ENCODE data around the gene HSP90AA1. TPM values are rescaled to one million over a fixed set of nuclear protein-coding genes. Genes with fewer than 3 reads are reported as not detected.
"Not testable (repeated sequence)": the region's sequence is repeated elsewhere in the genome, so short reads cannot be mapped to it uniquely, and the experiment has no call there.

Gene HSP90AA1
- total RNA-seq, 2 experiments from 2014 or later: 1,107 to 1,148 TPM

DNA sequence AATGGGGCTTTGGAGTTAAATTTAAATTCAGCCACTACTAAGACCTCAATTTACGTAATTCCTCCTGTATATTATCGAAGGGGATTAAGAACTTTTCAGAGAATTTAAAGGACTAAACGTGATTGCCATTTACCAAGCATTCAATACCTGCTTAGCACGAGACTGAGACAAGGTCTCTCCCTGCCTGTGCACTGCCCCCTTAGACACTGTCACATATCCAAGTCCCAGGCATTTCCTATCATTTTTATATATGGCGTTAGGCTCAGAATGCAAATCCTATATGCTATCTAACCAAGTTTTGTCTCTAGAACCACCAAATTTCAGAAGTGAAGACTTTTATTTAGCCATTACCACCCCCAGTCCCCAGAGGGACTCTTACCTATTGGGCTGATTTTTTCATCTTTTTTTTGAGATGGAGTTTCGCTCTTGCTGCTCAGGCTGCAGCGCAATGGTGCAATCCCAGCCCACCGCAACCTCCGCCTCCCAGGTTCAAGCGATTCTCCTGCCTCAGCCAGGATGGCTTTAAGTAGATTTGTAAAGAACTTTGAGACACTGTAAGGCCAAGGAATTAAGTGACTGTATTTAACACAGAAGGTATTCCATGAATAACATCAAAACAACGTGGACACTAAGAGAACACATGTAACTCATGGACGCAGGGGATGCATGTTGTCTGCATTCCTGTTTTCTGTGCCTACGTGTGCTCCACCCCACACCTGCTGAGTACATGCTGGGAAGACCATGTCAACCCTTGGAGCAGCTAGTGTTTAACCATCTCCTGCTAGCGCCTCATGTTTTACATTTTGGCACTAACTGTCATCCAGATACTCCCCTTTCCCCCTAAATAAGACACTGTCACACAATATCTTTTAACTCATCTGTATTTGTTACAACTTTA lies 6.4 kb downstream of the HSP90AA1 start:
- Mint-ChIP-seq H3K9me3 (no peaks in the 10 kb centered on the region), H3K36me3 (peaks cover 75% of the 10 kb centered on the region), H3K27ac (peak overlapping the region; percentile 1), H3K27me3 (no peaks in the 10 kb centered on the region), H3K4me3 (no peak overlapping the region), H3K4me1 (ENCODE audit: low read depth) (peaks cover 51% of the 10 kb centered on the region)
- intact Hi-C loops (cut with micrococcal nuclease): loop anchor here (10.0 kb wide), 2 partner anchors 1254 to 1706 kb away; partner anchors contain the start of genes EIF5 and WDR25
- ChIA-PET POLR2A (no interaction called here), CTCF (no interaction called here)
- DNase-seq: no peak

DNA sequence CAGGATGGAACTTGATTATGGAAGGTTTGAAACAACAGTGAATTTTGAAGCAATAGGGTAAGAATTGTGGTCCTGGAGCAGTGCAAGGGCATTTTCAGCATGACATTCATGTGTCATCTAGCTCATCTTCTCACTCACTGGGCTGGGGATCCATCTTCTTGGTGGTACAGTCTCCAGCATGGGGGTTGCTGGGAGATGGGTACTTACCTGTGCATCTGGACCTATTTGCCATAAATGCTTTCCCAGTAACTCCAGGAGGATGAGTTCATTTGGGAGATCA lies 7.2 kb downstream of the HSP90AA1 start:
- Mint-ChIP-seq H3K4me1 (ENCODE audit: low read depth) (peaks cover 47% of the 10 kb centered on the region), H3K4me3 (no peak overlapping the region), H3K27me3 (no peaks in the 10 kb centered on the region), H3K27ac (peak overlapping the region; percentile 1), H3K36me3 (peaks cover 67% of the 10 kb centered on the region), H3K9me3 (no peaks in the 10 kb centered on the region)
- no peak for DNase-seq
- CTCF ChIA-PET: interaction anchor here (0.8 kb wide), 1 partner anchor 17 kb away, joined by 4 read pairs; no protein-coding TSS in a partner anchor
- POLR2A ChIA-PET: no interaction called here
- intact Hi-C loops (cut with micrococcal nuclease): no loop called here

DNA sequence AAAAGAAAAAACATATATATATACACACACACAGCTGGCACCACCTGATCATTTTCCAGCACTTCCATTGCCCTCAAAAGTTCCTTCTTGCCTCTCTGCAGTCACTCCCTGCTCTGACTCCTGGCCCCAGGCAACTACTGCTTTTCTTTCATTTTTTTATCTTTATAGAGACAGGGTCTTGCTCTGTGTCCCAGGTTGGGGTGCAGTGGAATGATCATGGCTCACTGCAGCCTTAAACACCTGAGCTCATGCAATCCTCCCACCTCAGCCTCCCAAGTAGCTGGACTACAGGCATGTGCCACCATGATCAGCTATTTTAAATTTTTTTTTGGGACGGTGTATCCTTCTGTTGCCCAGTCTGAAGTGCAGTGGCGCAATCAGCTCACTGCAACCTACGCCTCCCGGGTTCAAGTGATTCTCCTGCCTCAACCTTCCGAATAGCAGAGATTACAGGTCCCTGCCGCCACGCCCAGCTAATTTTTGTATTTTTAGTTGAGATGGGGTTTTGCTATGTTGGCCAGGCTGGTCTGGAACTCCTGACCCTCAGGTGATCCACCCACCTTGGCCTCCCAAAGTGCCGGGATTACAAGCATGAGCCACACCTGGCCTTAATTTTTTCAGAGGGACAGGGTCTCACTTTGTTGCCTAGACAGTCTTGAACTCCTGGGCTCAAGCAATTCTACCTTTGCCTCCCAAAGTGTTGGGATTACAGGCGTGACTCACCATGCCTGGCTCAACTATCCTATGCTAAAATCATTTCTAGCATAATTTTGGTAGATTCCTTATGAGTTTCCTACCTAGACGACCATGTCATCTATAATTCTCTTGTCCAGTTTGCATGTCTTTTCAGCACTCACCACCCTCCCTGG lies 7.8 kb downstream of the HSP90AA1 start:
- Mint-ChIP-seq H3K27me3 (no peaks in the 10 kb centered on the region), H3K27ac (peak overlapping the region; percentile 57), H3K9me3 (no peaks in the 10 kb centered on the region), H3K36me3 (peaks cover 67% of the 10 kb centered on the region), H3K4me1 (ENCODE audit: low read depth) (peaks cover 41% of the 10 kb centered on the region), H3K4me3 (no peak overlapping the region)
- DNase-seq: no peak
- CTCF ChIA-PET: interaction anchor here (0.8 kb wide), 1 partner anchor 17 kb away, joined by 4 read pairs; no protein-coding TSS in a partner anchor
- intact Hi-C loops (cut with micrococcal nuclease): no loop called here
- POLR2A ChIA-PET: no interaction called here

- H3K27me3 Mint-ChIP-seq; H3K9me3 Mint-ChIP-seq; CTCF ChIA-PET; DNase-seq; intact Hi-C loops (cut with micrococcal nuclease); H3K4me3 Mint-ChIP-seq: not testable (repeated sequence)
- POLR2A ChIA-PET: interaction anchor here (0.6 kb wide), 1 partner anchor 84 kb away, joined by 3 read pairs; no protein-coding TSS in a partner anchor
- H3K36me3 Mint-ChIP-seq: peaks cover 60% of the 10 kb centered on the region
- peaks cover 35% of the 10 kb centered on the region for H3K4me1 Mint-ChIP-seq (ENCODE audit: low read depth)
- peak overlapping the region; percentile 75 for H3K27ac Mint-ChIP-seq
These were observed 8.5 kb downstream of the HSP90AA1 start for GRCh38 chr14:102078361-102078791.

DNA sequence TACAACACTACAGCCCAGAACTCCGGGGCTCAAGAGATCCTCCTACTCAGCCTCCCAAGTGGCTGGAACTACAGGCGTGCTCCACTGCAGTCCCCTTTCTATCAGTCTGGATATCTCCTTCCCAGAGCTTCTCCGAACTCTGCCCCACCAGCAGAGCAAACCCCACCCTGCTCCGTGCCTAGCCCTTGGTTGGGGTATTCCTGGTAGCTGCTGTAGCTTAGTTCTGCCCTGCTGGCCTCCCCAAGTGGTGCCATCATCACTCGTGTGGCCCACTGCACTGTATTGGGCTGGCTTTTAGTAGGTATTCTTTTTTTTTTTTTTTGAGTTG lies 9.5 kb downstream of the HSP90AA1 start:
- Mint-ChIP-seq H3K4me3 (no peak overlapping the region), H3K4me1 (ENCODE audit: low read depth) (peaks cover 24% of the 10 kb centered on the region), H3K27ac (peak overlapping the region; percentile 13), H3K36me3 (peaks cover 50% of the 10 kb centered on the region), H3K27me3 (no peaks in the 10 kb centered on the region), H3K9me3 (no peaks in the 10 kb centered on the region)
- intact Hi-C loops (cut with micrococcal nuclease): no loop called here
- no peak for DNase-seq
- ChIA-PET CTCF (no interaction called here), POLR2A (interaction anchor here (0.9 to 1.5 kb wide), 2 partner anchors 56 to 110 kb away, joined by 3 read pairs; no protein-coding TSS in a partner anchor)

DNA sequence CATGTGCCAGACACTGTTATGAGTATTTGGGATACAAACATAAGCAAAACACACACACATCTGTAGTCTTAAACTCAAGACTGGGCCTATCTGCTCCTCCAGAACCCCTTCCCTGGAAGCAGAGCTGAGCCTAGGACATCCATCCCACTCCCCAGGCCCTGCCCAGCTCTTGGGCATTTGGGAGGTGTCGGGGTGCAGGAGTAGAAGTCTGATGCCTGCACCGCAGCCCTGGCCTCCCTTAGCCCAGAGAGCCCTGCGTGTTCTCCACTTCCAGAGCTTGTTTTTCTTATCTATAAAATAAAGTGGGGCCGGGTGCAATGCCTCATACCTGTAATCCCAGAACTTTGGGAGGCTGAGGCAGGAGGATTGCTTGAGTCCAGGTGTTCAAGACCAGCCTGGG lies 11.7 kb downstream of the HSP90AA1 start:
- no peak overlapping the region for H3K27ac Mint-ChIP-seq
- H3K9me3 Mint-ChIP-seq: no peaks in the 10 kb centered on the region
- DNase-seq: no peak
- no peak overlapping the region for H3K4me3 Mint-ChIP-seq
- peaks cover 2% of the 10 kb centered on the region for H3K4me1 Mint-ChIP-seq (ENCODE audit: low read depth)
- peaks cover 28% of the 10 kb centered on the region for H3K36me3 Mint-ChIP-seq
- CTCF ChIA-PET: no interaction called here
- POLR2A ChIA-PET: no interaction called here
- intact Hi-C loops (cut with micrococcal nuclease): no loop called here
- no peaks in the 10 kb centered on the region for H3K27me3 Mint-ChIP-seq

- CTCF ChIA-PET: interaction anchor here (0.6 kb wide), 1 partner anchor 109 kb away, joined by 6 read pairs; no protein-coding TSS in a partner anchor
- peaks cover 21% of the 10 kb centered on the region for H3K36me3 Mint-ChIP-seq
- no peaks in the 10 kb centered on the region for H3K27me3 Mint-ChIP-seq
- no peak for DNase-seq
- no peak overlapping the region for H3K4me3 Mint-ChIP-seq
- POLR2A ChIA-PET: no interaction called here
- H3K9me3 Mint-ChIP-seq: no peaks in the 10 kb centered on the region
- intact Hi-C loops (cut with micrococcal nuclease): no loop called here
- no peaks in the 10 kb centered on the region for H3K4me1 Mint-ChIP-seq (ENCODE audit: low read depth)
- no peak overlapping the region for H3K27ac Mint-ChIP-seq
These were observed 12.4 kb downstream of the HSP90AA1 start for GRCh38 chr14:102074415-102074964.

- Mint-ChIP-seq H3K27ac (no peak overlapping the region), H3K36me3 (peaks cover 8% of the 10 kb centered on the region), H3K27me3 (no peaks in the 10 kb centered on the region), H3K4me3 (no peak overlapping the region), H3K4me1 (ENCODE audit: low read depth) (no peaks in the 10 kb centered on the region), H3K9me3 (no peaks in the 10 kb centered on the region)
- no peak for DNase-seq
- ChIA-PET POLR2A (no interaction called here), CTCF (no interaction called here)
- intact Hi-C loops (cut with micrococcal nuclease): no loop called here
These were observed 15.4 kb downstream of the HSP90AA1 start for GRCh38 chr14:102071283-102071998.

- no peak for DNase-seq
- Mint-ChIP-seq H3K27ac (no peak overlapping the region), H3K36me3 (peaks cover 2% of the 10 kb centered on the region), H3K4me3 (no peak overlapping the region), H3K27me3 (no peaks in the 10 kb centered on the region), H3K4me1 (ENCODE audit: low read depth) (no peaks in the 10 kb centered on the region), H3K9me3 (no peaks in the 10 kb centered on the region)
- CTCF ChIA-PET: interaction anchor here (1.7 kb wide), 1 partner anchor 30 kb away, joined by 6 read pairs; no protein-coding TSS in a partner anchor
- POLR2A ChIA-PET: no interaction called here
- intact Hi-C loops (cut with micrococcal nuclease): no loop called here
These were observed 20.8 kb downstream of the HSP90AA1 start for GRCh38 chr14:102066041-102066451.

GRCh38 chr14:102064590-102064989 lies 22.3 kb downstream of the HSP90AA1 start:
- DNase-seq; intact Hi-C loops (cut with micrococcal nuclease); H3K4me3 Mint-ChIP-seq; H3K27me3 Mint-ChIP-seq; H3K9me3 Mint-ChIP-seq; H3K4me1 Mint-ChIP-seq (ENCODE audit: low read depth); H3K27ac Mint-ChIP-seq; H3K36me3 Mint-ChIP-seq; POLR2A ChIA-PET: not testable (repeated sequence)
- CTCF ChIA-PET: interaction anchor here (1.7 to 3.2 kb wide), 3 partner anchors 32 to 250 kb away, joined by 6 to 40 read pairs (median 13); no protein-coding TSS in a partner anchor

- no peak overlapping the region for H3K27ac Mint-ChIP-seq
- H3K36me3 Mint-ChIP-seq: peaks cover under 1% of the 10 kb centered on the region
- H3K4me3 Mint-ChIP-seq: no peak overlapping the region
- intact Hi-C loops (cut with micrococcal nuclease): loop anchor here (1.0 kb wide), 2 partner anchors 32 to 250 kb away; no protein-coding TSS in a partner anchor
- H3K27me3 Mint-ChIP-seq: no peaks in the 10 kb centered on the region
- DNase-seq: no peak
- ChIA-PET CTCF (interaction anchor here (1.2 to 3.2 kb wide), 3 partner anchors 19 to 251 kb away, joined by 4 to 40 read pairs (median 13); no protein-coding TSS in a partner anchor), POLR2A (interaction anchor here (0.6 kb wide), 1 partner anchor 9 kb away, joined by 4 read pairs; no protein-coding TSS in a partner anchor)
- no peaks in the 10 kb centered on the region for H3K9me3 Mint-ChIP-seq
- no peaks in the 10 kb centered on the region for H3K4me1 Mint-ChIP-seq (ENCODE audit: low read depth)
These were observed 22.9 kb downstream of the HSP90AA1 start for GRCh38 chr14:102063808-102064429.

Measured in activated CD4-positive, alpha-beta memory T cell treated with anti-CD3 and anti-CD28 coated beads for 36 hours (primary cell).